SK-N-MC (cell line): ENCODE data around the gene CLSTN3.

Experiments used
- DNase-seq: peaks from one replicate; pipeline ENCODE4 v3.0.0-alpha.2; 2011; ENCODE audit warnings: low read depth, low spot score
- H3K27ac ChIP-seq: fragments of 200-600 bp; sonication (generic); 2 replicates; pipeline ENCODE4 v1.5.1; 2016; ENCODE audit warnings: mixed run types
- H3K36me3 ChIP-seq: fragments of 200-600 bp; sonication (generic); 2 replicates; pipeline ENCODE4 v1.6.1; 2017; ENCODE audit warnings: antibody characterized with exemption, low read length, mixed read lengths; ENCODE audit not compliant: insufficient read depth
- H3K4me3 ChIP-seq: fragments of 200-600 bp; sonication (generic); 2 replicates; pipeline ENCODE4 v1.5.1; 2016
- H3K9ac ChIP-seq: fragments of 200-600 bp; sonication (generic); 2 replicates; pipeline ENCODE4 v1.8.0; 2017; ENCODE audit warnings: mixed run types, mixed read lengths; ENCODE audit not compliant: insufficient read length
- H3K9me3 ChIP-seq: fragments of 200-600 bp; sonication (generic); 2 replicates; pipeline ENCODE4 v1.6.1; 2017; ENCODE audit warnings: low read depth, mild to moderate bottlenecking, antibody characterized with exemption, low read length, moderate library complexity, mixed read lengths
- EZH2 ChIP-seq: fragments of 200-600 bp; sonication (generic); IDR thresholded peaks from one replicate; pipeline ENCODE4 v1.6.1; 2017; ENCODE audit warnings: antibody characterized with exemption
- FOXP2 ChIP-seq: optimal IDR thresholded peaks from 2 replicates; pipeline ENCODE3; 2011; ENCODE audit warnings: mild to moderate bottlenecking, moderate library complexity; ENCODE audit not compliant: insufficient read depth; ENCODE audit errors: extremely low read length, control extremely low read depth
- POLR2AphosphoS5 ChIP-seq: IDR thresholded peaks from 2 replicates; pipeline ENCODE4 v1.6.1; 2012; ENCODE audit warnings: mild to moderate bottlenecking, low read depth, low read length, borderline replicate concordance

CLSTN3 gene

DNA sequence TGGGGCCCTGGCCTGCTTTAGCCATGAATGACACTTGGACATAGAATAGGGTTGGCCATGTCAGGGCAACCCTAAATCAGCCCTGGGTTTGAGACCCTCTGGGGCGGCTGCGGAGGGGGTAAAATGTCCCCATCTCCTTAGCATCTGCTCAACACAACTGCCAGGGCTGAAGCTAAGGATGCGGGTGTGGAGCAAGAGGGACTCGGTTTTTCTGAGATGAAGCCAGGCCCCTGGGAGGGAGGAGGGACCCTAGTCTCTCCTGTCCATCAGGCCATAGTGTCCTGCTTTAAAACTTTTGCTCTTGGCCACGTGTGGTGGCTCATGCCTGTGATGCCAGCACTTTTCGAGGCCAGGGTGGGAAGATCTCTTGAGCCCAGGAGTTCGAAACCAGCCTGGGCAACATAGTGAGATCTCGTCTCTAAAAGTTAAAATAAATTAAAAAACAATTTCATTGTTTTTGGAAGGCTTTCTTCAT lies 37.1 kb upstream of the CLSTN3 start:
- H3K9me3 ChIP-seq: no peaks in the 10 kb centered on the region
- no peak for DNase-seq
- no peaks in the 10 kb centered on the region for H3K36me3 ChIP-seq
- H3K9ac ChIP-seq: no peak overlapping the region
- no peak overlapping the region for H3K27ac ChIP-seq
- TF ChIP-seq FOXP2 (no peak), POLR2AphosphoS5 (no peak), EZH2 (no peak)
- no peak overlapping the region for H3K4me3 ChIP-seq

DNA sequence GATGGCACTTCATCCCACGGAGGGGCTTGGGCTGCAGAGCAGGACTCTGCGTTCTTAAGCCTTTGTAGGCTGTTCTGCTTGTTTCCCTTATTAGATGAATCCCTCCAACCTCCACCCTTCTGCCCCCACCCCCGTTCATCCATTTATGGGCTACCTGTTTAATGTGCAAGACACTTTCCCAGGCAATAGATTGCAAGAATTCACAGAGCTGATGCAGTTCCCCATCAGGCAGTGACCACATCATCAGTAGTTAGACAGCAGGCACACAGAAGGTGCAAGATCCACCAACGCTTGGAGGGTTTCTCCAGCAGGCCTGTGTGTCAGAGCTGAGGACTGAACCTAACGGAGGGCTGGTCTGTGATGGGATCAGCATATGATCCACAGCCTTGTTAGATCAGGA lies 36.7 kb upstream of the CLSTN3 start:
- Histone ChIP-seq H3K4me3 (no peak overlapping the region), H3K36me3 (no peaks in the 10 kb centered on the region), H3K9me3 (no peaks in the 10 kb centered on the region), H3K9ac (no peak overlapping the region), H3K27ac (no peak overlapping the region)
- no peak for DNase-seq
- TF ChIP-seq EZH2 (no peak), FOXP2 (no peak)

DNA sequence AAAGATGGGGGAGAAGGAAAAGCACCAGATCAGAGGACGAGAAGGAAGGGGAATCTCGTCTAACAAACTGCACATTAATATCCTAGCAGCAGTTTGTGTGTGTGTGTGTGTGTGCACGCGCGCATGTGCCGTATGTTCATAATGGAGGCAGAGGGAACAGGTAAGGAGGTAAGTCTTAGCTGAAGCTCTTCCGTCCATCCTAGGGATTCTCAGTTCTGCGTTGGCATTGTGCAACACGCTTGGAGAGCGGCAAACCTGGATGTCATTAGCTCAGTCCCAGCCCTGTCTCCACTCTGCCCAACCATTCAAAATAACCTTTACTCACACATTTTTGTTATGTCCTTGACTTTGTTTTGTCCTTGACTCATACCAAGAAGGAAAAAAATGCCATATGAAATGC lies 36.3 kb upstream of the CLSTN3 start:
- Histone ChIP-seq H3K36me3 (no peaks in the 10 kb centered on the region), H3K9ac (no peak overlapping the region), H3K27ac (no peak overlapping the region), H3K4me3 (no peak overlapping the region), H3K9me3 (no peaks in the 10 kb centered on the region)
- TF ChIP-seq POLR2AphosphoS5 (no peak), FOXP2 (no peak), EZH2 (no peak)
- no peak for DNase-seq

GRCh38 chr12:7096006-7096932 lies 33.9 kb upstream of the CLSTN3 start:
- Histone ChIP-seq H3K36me3 (no peaks in the 10 kb centered on the region), H3K4me3 (no peak overlapping the region), H3K9ac (no peak overlapping the region), H3K27ac (no peak overlapping the region), H3K9me3 (no peaks in the 10 kb centered on the region)
- DNase-seq: no peak
- TF ChIP-seq EZH2: no peak
- no peak for TF ChIP-seq POLR2AphosphoS5
- TF ChIP-seq FOXP2: no peak

DNA sequence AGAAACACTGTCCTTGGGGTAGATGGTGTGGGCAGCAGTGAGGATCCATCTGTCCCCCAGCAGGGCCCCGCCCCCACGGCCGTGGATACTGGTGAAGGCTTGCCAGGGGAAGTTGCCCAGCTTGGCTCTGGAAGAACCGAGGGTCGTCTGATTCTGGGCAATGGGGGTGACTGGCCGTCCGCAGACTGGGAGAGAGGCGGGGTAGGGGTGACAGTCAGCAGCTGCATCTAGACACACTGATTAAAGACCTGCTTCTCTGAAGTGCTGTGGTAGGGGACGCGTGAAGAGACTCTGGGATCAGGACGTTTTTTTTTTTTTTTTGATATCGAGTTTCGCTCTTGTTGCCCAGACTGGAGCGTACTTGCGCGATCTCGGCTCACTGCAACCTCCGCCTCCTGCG lies 33.2 kb upstream of the CLSTN3 start:
- no peak overlapping the region for H3K9ac ChIP-seq
- no peak for TF ChIP-seq POLR2AphosphoS5
- no peak for TF ChIP-seq FOXP2
- no peak for TF ChIP-seq EZH2
- no peak for DNase-seq
- no peaks in the 10 kb centered on the region for H3K36me3 ChIP-seq
- H3K27ac ChIP-seq: no peak overlapping the region
- no peak overlapping the region for H3K4me3 ChIP-seq
- no peaks in the 10 kb centered on the region for H3K9me3 ChIP-seq

DNA sequence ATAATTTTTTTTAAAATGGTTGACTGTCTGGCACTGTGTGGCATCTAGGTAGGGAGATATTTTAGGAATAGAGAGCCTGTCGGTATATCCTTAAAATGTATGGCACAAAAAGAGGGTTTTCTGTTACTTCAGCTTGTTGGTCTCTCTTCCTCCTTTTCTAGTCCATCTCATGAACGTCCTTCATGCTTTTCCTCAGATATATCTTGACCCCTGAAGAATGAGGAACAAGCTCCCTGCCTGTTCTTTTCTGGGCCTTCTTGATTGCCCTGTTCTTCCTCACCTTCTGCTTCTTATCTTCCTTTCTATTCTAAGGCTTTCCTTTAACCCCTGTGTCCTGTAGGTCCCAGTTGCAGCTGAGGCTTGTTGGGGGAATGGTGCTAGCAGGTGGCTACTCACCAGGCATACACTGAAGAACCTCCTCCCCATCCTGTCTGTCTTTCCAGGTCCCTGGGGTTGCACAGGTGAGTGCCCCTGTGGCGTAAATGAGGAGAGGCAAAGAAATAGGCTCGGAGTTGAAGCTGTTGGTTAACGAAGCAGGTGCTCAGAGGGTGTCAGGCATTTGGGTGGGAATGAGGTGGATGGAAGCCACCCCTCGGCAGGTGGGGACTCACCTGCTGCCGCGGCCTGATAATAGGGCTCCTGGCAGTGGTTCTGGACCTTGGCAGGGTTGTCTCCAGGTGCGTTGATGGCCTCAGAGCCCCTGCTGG lies 30.7 kb upstream of the CLSTN3 start:
- H3K9ac ChIP-seq: no peak overlapping the region
- DNase-seq: no peak
- no peak overlapping the region for H3K27ac ChIP-seq
- H3K36me3 ChIP-seq: no peaks in the 10 kb centered on the region
- no peak for TF ChIP-seq FOXP2
- no peak for TF ChIP-seq EZH2
- no peak for TF ChIP-seq POLR2AphosphoS5
- no peak overlapping the region for H3K4me3 ChIP-seq
- no peaks in the 10 kb centered on the region for H3K9me3 ChIP-seq

GRCh38 chr12:7100239-7100638 lies 29.9 kb upstream of the CLSTN3 start:
- no peak for DNase-seq
- Histone ChIP-seq H3K36me3 (no peaks in the 10 kb centered on the region), H3K4me3 (no peak overlapping the region), H3K9ac (no peak overlapping the region), H3K27ac (no peak overlapping the region), H3K9me3 (no peaks in the 10 kb centered on the region)
- TF ChIP-seq POLR2AphosphoS5 (no peak), EZH2 (no peak), FOXP2 (no peak)

GRCh38 chr12:7101047-7101693 lies 29.0 kb upstream of the CLSTN3 start:
- Histone ChIP-seq H3K36me3 (no peaks in the 10 kb centered on the region), H3K9ac (no peak overlapping the region), H3K4me3 (no peak overlapping the region), H3K9me3 (peaks cover 3% of the 10 kb centered on the region; the same call in 1 of the 2 replicates), H3K27ac (no peak overlapping the region)
- no peak for TF ChIP-seq FOXP2
- TF ChIP-seq EZH2: no peak
- TF ChIP-seq POLR2AphosphoS5: no peak
- DNase-seq: no peak
